H9 (cell line): ENCODE results near the gene TRIM7. TPM values are rescaled to one million over a fixed set of nuclear protein-coding genes. Genes with fewer than 3 reads are reported as not detected.

Source experiments
- DNase-seq: peaks from one replicate; pipeline ENCODE4 v3.0.0-alpha.2; 2017
- H2AFZ ChIP-seq: one replicate; pipeline ENCODE4 v1.6.1; 2013; ENCODE audit warnings: mild to moderate bottlenecking, low read length, control low read depth, moderate library complexity
- H2AK5ac ChIP-seq: 2 replicates; pipeline ENCODE4 v1.6.1; 2013; ENCODE audit warnings: low read length, control low read depth, mixed read lengths; ENCODE audit not compliant: insufficient read length
- H2BK120ac ChIP-seq: one replicate; pipeline ENCODE4 v1.6.1; 2013; ENCODE audit warnings: low read depth, mild to moderate bottlenecking, low read length, control low read depth, inconsistent platforms; ENCODE audit not compliant: poor library complexity, severe bottlenecking
- H2BK12ac ChIP-seq: 2 replicates; pipeline ENCODE4 v1.6.1; 2013; ENCODE audit warnings: low read length, control low read depth, mixed read lengths, low read depth; ENCODE audit not compliant: insufficient read length
- H2BK15ac ChIP-seq: 2 replicates; pipeline ENCODE4 v1.6.1; 2013; ENCODE audit warnings: low read depth, low read length, control low read depth
- H2BK20ac ChIP-seq: one replicate; pipeline ENCODE4 v1.6.1; 2013; ENCODE audit warnings: low read depth, mild to moderate bottlenecking, low read length, control low read depth, inconsistent platforms; ENCODE audit not compliant: poor library complexity, severe bottlenecking
- H2BK5ac ChIP-seq: 2 replicates; pipeline ENCODE4 v1.6.1; 2013; ENCODE audit warnings: low read length, control low read depth, mixed read lengths; ENCODE audit not compliant: insufficient read length
- H3K14ac ChIP-seq: 2 replicates; pipeline ENCODE4 v1.6.1; 2013; ENCODE audit warnings: low read length, control low read depth; ENCODE audit not compliant: insufficient read depth
- H3K18ac ChIP-seq: 2 replicates; pipeline ENCODE4 v1.6.1; 2013; ENCODE audit warnings: low read depth, mild to moderate bottlenecking, mixed read lengths, low read length, control low read depth; ENCODE audit not compliant: insufficient read length
- H3K23ac ChIP-seq: 2 replicates; pipeline ENCODE4 v1.6.1; 2013; ENCODE audit warnings: low read length, control low read depth, mixed read lengths, low read depth; ENCODE audit not compliant: insufficient read length
- H3K23me2 ChIP-seq: 2 replicates; pipeline ENCODE4 v1.6.1; 2013; ENCODE audit warnings: low read depth, mild to moderate bottlenecking, mixed read lengths, low read length, control low read depth; ENCODE audit not compliant: insufficient read length, poor library complexity, severe bottlenecking
- H3K27ac ChIP-seq: 2 replicates; pipeline ENCODE4 v1.5.1; 2013; ENCODE audit warnings: low read length, control low read depth, mixed read lengths, low read depth; ENCODE audit not compliant: insufficient read length
- H3K27me3 ChIP-seq: 2 replicates; pipeline ENCODE4 v1.6.1; 2013; ENCODE audit warnings: low read length, control low read depth, inconsistent platforms; ENCODE audit not compliant: insufficient read depth
- H3K4ac ChIP-seq: 2 replicates; pipeline ENCODE4 v1.6.1; 2013; ENCODE audit warnings: low read depth, mild to moderate bottlenecking, control low read depth, inconsistent platforms, low read length, moderate library complexity
- H3K4me1 ChIP-seq: 2 replicates; pipeline ENCODE4 v1.6.1; 2013; ENCODE audit warnings: low read length, control low read depth, inconsistent platforms; ENCODE audit not compliant: insufficient read depth
- H3K4me2 ChIP-seq: 2 replicates; pipeline ENCODE4 v1.6.1; 2013; ENCODE audit warnings: low read length, control low read depth, mixed read lengths; ENCODE audit not compliant: insufficient read length, insufficient read depth
- H3K56ac ChIP-seq: 2 replicates; pipeline ENCODE4 v1.6.1; 2013; ENCODE audit warnings: low read depth, mild to moderate bottlenecking, mixed read lengths, low read length, control low read depth; ENCODE audit not compliant: insufficient read length
- H3K79me1 ChIP-seq: 2 replicates; pipeline ENCODE4 v1.6.1; 2013; ENCODE audit warnings: low read depth, mild to moderate bottlenecking, moderate library complexity, low read length, control low read depth, inconsistent platforms; ENCODE audit not compliant: insufficient read depth, poor library complexity, severe bottlenecking
- H3K79me2 ChIP-seq: 2 replicates; pipeline ENCODE4 v1.6.1; 2013; ENCODE audit warnings: low read length, control low read depth, inconsistent platforms; ENCODE audit not compliant: insufficient read depth
- H3K9ac ChIP-seq: 2 replicates; pipeline ENCODE4 v1.6.1; 2013; ENCODE audit warnings: low read length, control low read depth, mixed read lengths; ENCODE audit not compliant: insufficient read length; ENCODE audit errors: extremely low read depth
- H3K9me3 ChIP-seq: one replicate; pipeline ENCODE4 v1.6.1; 2013; ENCODE audit warnings: low read depth, low read length, inconsistent platforms; ENCODE audit not compliant: control insufficient read depth
- H3T11ph ChIP-seq: one replicate; pipeline ENCODE4 v1.6.1; 2013; ENCODE audit warnings: mild to moderate bottlenecking, low read length, control low read depth, inconsistent platforms
- H4K20me1 ChIP-seq: one replicate; pipeline ENCODE4 v1.6.1; 2013; ENCODE audit not compliant: control insufficient read depth, insufficient read length, insufficient read depth
- H4K5ac ChIP-seq: 2 replicates; pipeline ENCODE4 v1.6.1; 2013; ENCODE audit warnings: low read depth, mild to moderate bottlenecking, mixed read lengths, low read length, control low read depth; ENCODE audit not compliant: insufficient read length
- H4K8ac ChIP-seq: replicated peaks from 2 replicates; pipeline ENCODE4 v1.6.1; 2013; ENCODE audit warnings: low read length, control low read depth, mixed read lengths, low read depth; ENCODE audit not compliant: insufficient read length
- H4K91ac ChIP-seq: 2 replicates; pipeline ENCODE4 v1.6.1; 2013; ENCODE audit warnings: low read depth, mild to moderate bottlenecking, moderate library complexity, mixed read lengths, low read length, control low read depth; ENCODE audit not compliant: insufficient read length
- H3K27ac Mint-ChIP-seq, 3 experiments: 2 replicates in 2 of 3; 3 replicates in 1 of 3; pipeline ENCODE4 v1.8.0; 2020 to 2021; ENCODE audit warnings: mixed read lengths in 3 of 3, mild to moderate bottlenecking in 1 of 3, moderate library complexity in 1 of 3
- H3K27me3 Mint-ChIP-seq: 2 replicates; pipeline ENCODE4 v1.8.0; 2021; ENCODE audit warnings: low read depth, mild to moderate bottlenecking, moderate library complexity, mixed read lengths
- H3K36me3 Mint-ChIP-seq, 3 experiments: 2 replicates in 2 of 3; 3 replicates in 1 of 3; pipeline ENCODE4 v1.8.0; 2020 to 2021; ENCODE audit warnings: low read depth in 3 of 3, mixed read lengths in 3 of 3; ENCODE audit not compliant: insufficient read depth in 1 of 3
- H3K4me1 Mint-ChIP-seq, 2 experiments: 2 replicates each; pipeline ENCODE4 v1.8.0; 2020; ENCODE audit warnings: mixed read lengths in 2 of 2
- H3K4me3 Mint-ChIP-seq, 2 experiments: 2 replicates in 1 of 2; 3 replicates in 1 of 2; pipeline ENCODE4 v1.8.0; 2020 to 2021; ENCODE audit warnings: mild to moderate bottlenecking in 2 of 2, mixed read lengths in 2 of 2, moderate library complexity in 1 of 2
- H3K9me3 Mint-ChIP-seq, 2 experiments: 2 replicates in 1 of 2; 3 replicates in 1 of 2; pipeline ENCODE4 v1.8.0; 2020; ENCODE audit warnings: mild to moderate bottlenecking in 2 of 2, mixed read lengths in 2 of 2, moderate library complexity in 1 of 2
- WGBS: extraction: QIAGEN DNeasy Blood & Tissue Kit; methylation state at CpG from one replicate; pipeline ENCODE4 v1.1.7; 2013; ENCODE audit warnings: missing lambda C conversion rate, low lambda C conversion rate, mixed read lengths; ENCODE audit not compliant: insufficient read length; ENCODE audit errors: extremely low coverage; 5-methylcytosine and 5-hydroxymethylcytosine counted together
- total RNA-seq: library from RNA; stranded (reverse); gene quantifications from 2 replicates; pipeline ENCODE4 v1.2.1, GENCODE V29; 2021
- TF ChIP-seq, protein P1 (sequence below): fragments of 200-600 bp; sonication (generic); conservative IDR thresholded peaks from 3 replicates; pipeline ENCODE4 v1.8.0; 2021; ENCODE audit warnings: antibody characterized with exemption, mild to moderate bottlenecking

The TRIM7 gene
- total RNA-seq, 1 experiment from 2014 or later = not detected

DNA sequence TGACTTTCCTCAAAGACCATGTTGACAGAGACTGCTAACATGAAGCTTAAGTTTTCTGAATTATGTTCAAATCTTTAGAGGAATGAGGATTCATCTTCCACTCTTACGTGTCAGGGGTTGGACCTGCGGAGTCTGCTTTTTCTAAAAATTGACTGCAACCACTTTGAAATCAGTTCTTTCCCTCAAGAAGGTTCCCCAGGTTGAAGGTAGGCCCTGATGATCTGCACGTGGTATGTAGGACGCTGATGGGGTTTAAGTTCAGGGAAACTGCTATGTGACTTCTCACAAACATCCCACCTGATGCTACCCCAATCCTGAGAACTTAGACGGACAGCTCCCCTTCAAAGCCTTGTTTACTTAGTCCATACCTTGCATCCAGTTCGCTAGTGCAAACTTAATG, 31.5 kb upstream of the TRIM7 start:
- peaks cover 2% of the 10 kb centered on the region; the same call in 1 of the 2 replicates for H3K79me2 ChIP-seq
- TF ChIP-seq, protein P1, sequence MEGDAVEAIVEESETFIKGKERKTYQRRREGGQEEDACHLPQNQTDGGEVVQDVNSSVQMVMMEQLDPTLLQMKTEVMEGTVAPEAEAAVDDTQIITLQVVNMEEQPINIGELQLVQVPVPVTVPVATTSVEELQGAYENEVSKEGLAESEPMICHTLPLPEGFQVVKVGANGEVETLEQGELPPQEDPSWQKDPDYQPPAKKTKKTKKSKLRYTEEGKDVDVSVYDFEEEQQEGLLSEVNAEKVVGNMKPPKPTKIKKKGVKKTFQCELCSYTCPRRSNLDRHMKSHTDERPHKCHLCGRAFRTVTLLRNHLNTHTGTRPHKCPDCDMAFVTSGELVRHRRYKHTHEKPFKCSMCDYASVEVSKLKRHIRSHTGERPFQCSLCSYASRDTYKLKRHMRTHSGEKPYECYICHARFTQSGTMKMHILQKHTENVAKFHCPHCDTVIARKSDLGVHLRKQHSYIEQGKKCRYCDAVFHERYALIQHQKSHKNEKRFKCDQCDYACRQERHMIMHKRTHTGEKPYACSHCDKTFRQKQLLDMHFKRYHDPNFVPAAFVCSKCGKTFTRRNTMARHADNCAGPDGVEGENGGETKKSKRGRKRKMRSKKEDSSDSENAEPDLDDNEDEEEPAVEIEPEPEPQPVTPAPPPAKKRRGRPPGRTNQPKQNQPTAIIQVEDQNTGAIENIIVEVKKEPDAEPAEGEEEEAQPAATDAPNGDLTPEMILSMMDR = no peak
- H2AK5ac ChIP-seq = no peak overlapping the region
- DNase-seq = no peak
- no peak overlapping the region for H3K4ac ChIP-seq
- no peaks in the 10 kb centered on the region for H3K27me3 ChIP-seq
- H2AFZ ChIP-seq = no peak overlapping the region
- H4K91ac ChIP-seq = no peak overlapping the region
- Mint-ChIP-seq H3K4me3 (no peak overlapping the region), H3K27me3 (no peaks in the 10 kb centered on the region; the same call in 1 of the 2 replicates), H3K9me3 (no peaks in the 10 kb centered on the region), H3K4me1 (peaks cover 5 to 27% of the 10 kb centered on the region in 2 experiments), H3K36me3 (peaks cover 62 to 90% (median 71%) of the 10 kb centered on the region in 3 experiments), H3K27ac (peak overlapping the region in 1 of 3 experiments; percentile 93; a peak in 2 of 7 replicates)
- H3K56ac ChIP-seq = no peak overlapping the region
- no peak overlapping the region for H4K8ac ChIP-seq
- H3K4me2 ChIP-seq = no peak overlapping the region
- no peak overlapping the region for H3K9ac ChIP-seq
- H3K79me1 ChIP-seq = peaks cover 4% of the 10 kb centered on the region
- no peaks in the 10 kb centered on the region for H3K4me1 ChIP-seq
- H2BK20ac ChIP-seq = no peak overlapping the region
- H4K20me1 ChIP-seq = no peaks in the 10 kb centered on the region
- no CpG with 5 or more reads among the region's 6 CpGs for whole genome bisulfite sequencing
- no peak overlapping the region for H2BK120ac ChIP-seq
- no peak overlapping the region for H2BK5ac ChIP-seq
- H3K9me3 ChIP-seq = no peaks in the 10 kb centered on the region
- no peak overlapping the region for H2BK12ac ChIP-seq
- H3K18ac ChIP-seq = no peak overlapping the region
- no peaks in the 10 kb centered on the region for H3K23me2 ChIP-seq
- H3T11ph ChIP-seq = no peak overlapping the region
- no peak overlapping the region for H3K27ac ChIP-seq
- H3K14ac ChIP-seq = no peak overlapping the region
- no peak overlapping the region for H2BK15ac ChIP-seq
- no peak overlapping the region for H3K23ac ChIP-seq
- no peak overlapping the region for H4K5ac ChIP-seq
